Testis (tissue), 3 donors: Measurements from ENCODE around the gene TERB2. TPM values are rescaled to one million over a fixed set of nuclear protein-coding genes. Genes with fewer than 3 reads are reported as not detected.
"Not testable (repeated sequence)": the region's sequence is repeated elsewhere in the genome, so short reads cannot be mapped to it uniquely, and the experiment has no call there.

Experiments used
- DNase-seq: peaks from one replicate; pipeline ENCODE4 v3.0.0-alpha.2; 2019
- H3K27ac ChIP-seq, 2 donors: fragments of 200-600 bp; sonication (generic); one replicate each; pipeline ENCODE4 v1.5.1; 2019
- H3K27me3 ChIP-seq: fragments of 200-600 bp; sonication (generic); one replicate; pipeline ENCODE4 v1.5.1; 2019
- H3K36me3 ChIP-seq: fragments of 200-600 bp; sonication (generic); one replicate; pipeline ENCODE4 v1.5.1; 2017; ENCODE audit warnings: low read depth; ENCODE audit errors: missing control alignments
- H3K4me1 ChIP-seq: fragments of 200-600 bp; sonication (generic); one replicate; pipeline ENCODE4 v1.5.1; 2019
- H3K4me3 ChIP-seq, 2 donors: fragments of 200-600 bp; sonication (generic); one replicate each; pipeline ENCODE4 v1.5.1; 2017 to 2019
- H3K9me3 ChIP-seq: fragments of 200-600 bp; sonication (generic); one replicate; pipeline ENCODE4 v1.5.1; 2017
- POLR2A ChIP-seq: fragments of 450-650 bp; IDR thresholded peaks from one replicate; pipeline ENCODE4 v1.6.1; 2017; ENCODE audit warnings: antibody characterized with exemption, mild to moderate bottlenecking, moderate library complexity
- WGBS, 2 donors: methylation state at CpG; one replicate each; pipeline ENCODE4 v1.1.5; 2018; 5-methylcytosine and 5-hydroxymethylcytosine counted together
- intact Hi-C: fragments of 100-400 bp; cut with DNase I; formaldehyde crosslinking; loops from one replicate; pipeline ENCODE4 v1.15.1; 2023; ENCODE audit warnings: low total_unique reads
- polyA plus RNA-seq: library from polyadenylated mRNA; stranded (reverse); fragments of 350-450 nt; fragmentation: Illumina TruSeq; extraction: RNeasy Lipid Tissue Mini Kit (QIAGEN cat#74804); gene quantifications from one replicate; pipeline ENCODE4 v1.2.3, GENCODE V29; 2014; ENCODE audit warnings: low read depth, low replicate concordance; ENCODE audit not compliant: insufficient read depth
- total RNA-seq, 2 donors: library from RNA; depleted of rRNA; stranded (reverse); fragments of >200 nt; gene quantifications; one replicate each; pipeline ENCODE4 v1.2.3, GENCODE V29; 2016
- TF ChIP-seq, protein P1 (sequence below), 3 experiments: fragments of 450-650 bp in 2 of 3; fragments of 200-600 bp in 1 of 3; sonication (generic) in 1 of 3; IDR thresholded peaks; one replicate each; pipeline ENCODE4 v1.5.1; 2016 to 2019; ENCODE audit warnings: antibody characterized with exemption in 3 of 3, mild to moderate bottlenecking in 2 of 3, moderate library complexity in 1 of 3

Gene TERB2
- total and polyA plus RNA-seq, 3 donors from 2014 or later = 10.3 to 50.1 (median 11.8) TPM

GRCh38 chr15:44918136-44918535, 38.4 kb upstream of the TERB2 start:
- H3K4me1 ChIP-seq = no peaks in the 10 kb centered on the region
- 46 to 55% methylated on average over 1 of the region's 1 CpG for WGBS, 2 donors
- DNase-seq = no peak
- no peaks in the 10 kb centered on the region for H3K27me3 ChIP-seq
- no peak overlapping the region for H3K27ac ChIP-seq
- no peaks in the 10 kb centered on the region for H3K9me3 ChIP-seq
- no peaks in the 10 kb centered on the region for H3K36me3 ChIP-seq
- intact Hi-C loops = no loop called here
- no peak overlapping the region for H3K4me3 ChIP-seq
- TF ChIP-seq POLR2A = no peak
- TF ChIP-seq, protein P1, sequence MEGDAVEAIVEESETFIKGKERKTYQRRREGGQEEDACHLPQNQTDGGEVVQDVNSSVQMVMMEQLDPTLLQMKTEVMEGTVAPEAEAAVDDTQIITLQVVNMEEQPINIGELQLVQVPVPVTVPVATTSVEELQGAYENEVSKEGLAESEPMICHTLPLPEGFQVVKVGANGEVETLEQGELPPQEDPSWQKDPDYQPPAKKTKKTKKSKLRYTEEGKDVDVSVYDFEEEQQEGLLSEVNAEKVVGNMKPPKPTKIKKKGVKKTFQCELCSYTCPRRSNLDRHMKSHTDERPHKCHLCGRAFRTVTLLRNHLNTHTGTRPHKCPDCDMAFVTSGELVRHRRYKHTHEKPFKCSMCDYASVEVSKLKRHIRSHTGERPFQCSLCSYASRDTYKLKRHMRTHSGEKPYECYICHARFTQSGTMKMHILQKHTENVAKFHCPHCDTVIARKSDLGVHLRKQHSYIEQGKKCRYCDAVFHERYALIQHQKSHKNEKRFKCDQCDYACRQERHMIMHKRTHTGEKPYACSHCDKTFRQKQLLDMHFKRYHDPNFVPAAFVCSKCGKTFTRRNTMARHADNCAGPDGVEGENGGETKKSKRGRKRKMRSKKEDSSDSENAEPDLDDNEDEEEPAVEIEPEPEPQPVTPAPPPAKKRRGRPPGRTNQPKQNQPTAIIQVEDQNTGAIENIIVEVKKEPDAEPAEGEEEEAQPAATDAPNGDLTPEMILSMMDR (IDR thresholded peaks at IDR 0.05) = no peak

- intact Hi-C loops, DNase-seq, H3K27ac ChIP-seq, H3K36me3 ChIP-seq, H3K27me3 ChIP-seq, H3K4me3 ChIP-seq, H3K4me1 ChIP-seq, H3K9me3 ChIP-seq: not testable (repeated sequence)
- 44 to 61% methylated on average over 1 of the region's 1 CpG for WGBS, 2 donors
Observed at GRCh38 chr15:44928658-44929057, 27.8 kb upstream of the TERB2 start.

DNA sequence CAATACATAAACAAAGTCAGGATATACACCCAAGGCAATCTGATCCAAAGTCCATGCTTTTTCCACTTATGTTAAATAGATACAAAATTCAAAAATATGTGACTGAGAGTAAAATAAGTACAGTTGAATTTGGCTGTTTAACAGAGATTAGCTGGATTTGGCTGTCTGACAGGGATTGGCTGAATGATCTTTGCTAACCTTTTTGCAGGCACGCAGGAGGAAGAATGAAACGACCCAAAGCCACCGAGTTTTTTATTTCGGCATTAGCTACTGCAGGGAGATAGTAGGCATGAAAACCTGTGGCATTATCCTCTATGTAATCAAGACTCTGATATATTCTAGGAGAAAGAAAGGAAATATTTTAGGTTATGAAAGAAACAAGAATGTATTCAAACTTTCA, 26.2 kb upstream of the TERB2 start:
- H3K27ac ChIP-seq, H3K4me1 ChIP-seq, H3K27me3 ChIP-seq, H3K9me3 ChIP-seq, H3K4me3 ChIP-seq, DNase-seq, intact Hi-C loops, H3K36me3 ChIP-seq: not testable (repeated sequence)
- 41 to 46% methylated on average over 4 of the region's 4 CpGs for WGBS, 2 donors

- H3K4me1 ChIP-seq, H3K4me3 ChIP-seq, H3K27me3 ChIP-seq, H3K36me3 ChIP-seq, DNase-seq, intact Hi-C loops, H3K9me3 ChIP-seq, H3K27ac ChIP-seq: not testable (repeated sequence)
- 25 to 30% methylated on average over 3 of the region's 3 CpGs for WGBS, 2 donors
Observed at GRCh38 chr15:44958302-44958701, 1.8 kb downstream of the TERB2 start.

- no peaks in the 10 kb centered on the region for H3K4me1 ChIP-seq
- no peaks in the 10 kb centered on the region for H3K27me3 ChIP-seq
- no peak for DNase-seq
- 67 to 86% methylated on average over 4 of the region's 4 CpGs for WGBS, 2 donors
- H3K9me3 ChIP-seq = no peaks in the 10 kb centered on the region
- TF ChIP-seq POLR2A = no peak
- TF ChIP-seq, protein P1 (IDR thresholded peaks at IDR 0.05) = no peak
- H3K4me3 ChIP-seq = no peak overlapping the region
- H3K36me3 ChIP-seq = no peaks in the 10 kb centered on the region
- no peak overlapping the region for H3K27ac ChIP-seq
- intact Hi-C loops = no loop called here
Observed at GRCh38 chr15:44968475-44968874, 12.0 kb downstream of the TERB2 start.

- Histone ChIP-seq H3K27me3 (no peaks in the 10 kb centered on the region), H3K4me3 (no peak overlapping the region), H3K27ac (no peak overlapping the region), H3K9me3 (no peaks in the 10 kb centered on the region), H3K4me1 (no peaks in the 10 kb centered on the region), H3K36me3 (no peaks in the 10 kb centered on the region)
- WGBS, 2 donors = 82 to 84% methylated on average over 6 of the region's 6 CpGs
- intact Hi-C loops = no loop called here
- no peak for DNase-seq
- TF ChIP-seq, protein P1 (IDR thresholded peaks at IDR 0.05) = no peak
- TF ChIP-seq POLR2A = no peak
Observed at GRCh38 chr15:44971036-44971435, 14.5 kb downstream of the TERB2 start.

DNA sequence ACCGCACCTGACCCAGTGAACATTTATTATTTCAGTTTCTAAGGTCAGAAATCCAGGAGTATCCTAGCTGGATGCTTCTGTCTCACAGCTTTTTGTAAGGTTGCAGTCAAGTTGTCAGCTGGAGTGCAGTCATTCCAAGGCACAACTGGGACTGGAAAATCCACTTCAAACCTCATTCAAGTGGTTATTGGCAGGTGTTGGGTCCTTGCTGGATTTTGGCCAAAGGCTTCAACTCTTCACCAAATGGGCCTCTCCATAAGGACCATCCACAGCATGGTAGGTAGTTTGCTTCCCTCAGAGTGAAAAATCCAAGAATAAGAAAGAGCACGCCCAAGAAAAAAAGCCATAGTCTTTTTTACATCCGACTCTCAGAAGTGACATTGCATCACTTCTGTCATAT, 19.7 kb downstream of the TERB2 start:
- H3K9me3 ChIP-seq, H3K27me3 ChIP-seq, intact Hi-C loops, H3K36me3 ChIP-seq, H3K4me1 ChIP-seq, DNase-seq, H3K4me3 ChIP-seq, H3K27ac ChIP-seq: not testable (repeated sequence)
- whole genome bisulfite sequencing, 2 donors = 86 to 93% methylated on average over 3 of the region's 3 CpGs

GRCh38 chr15:44977781-44978180, 21.3 kb downstream of the TERB2 start:
- 54 to 61% methylated on average over 2 of the region's 2 CpGs for WGBS, 2 donors
- intact Hi-C loops = not testable (repeated sequence)

DNA sequence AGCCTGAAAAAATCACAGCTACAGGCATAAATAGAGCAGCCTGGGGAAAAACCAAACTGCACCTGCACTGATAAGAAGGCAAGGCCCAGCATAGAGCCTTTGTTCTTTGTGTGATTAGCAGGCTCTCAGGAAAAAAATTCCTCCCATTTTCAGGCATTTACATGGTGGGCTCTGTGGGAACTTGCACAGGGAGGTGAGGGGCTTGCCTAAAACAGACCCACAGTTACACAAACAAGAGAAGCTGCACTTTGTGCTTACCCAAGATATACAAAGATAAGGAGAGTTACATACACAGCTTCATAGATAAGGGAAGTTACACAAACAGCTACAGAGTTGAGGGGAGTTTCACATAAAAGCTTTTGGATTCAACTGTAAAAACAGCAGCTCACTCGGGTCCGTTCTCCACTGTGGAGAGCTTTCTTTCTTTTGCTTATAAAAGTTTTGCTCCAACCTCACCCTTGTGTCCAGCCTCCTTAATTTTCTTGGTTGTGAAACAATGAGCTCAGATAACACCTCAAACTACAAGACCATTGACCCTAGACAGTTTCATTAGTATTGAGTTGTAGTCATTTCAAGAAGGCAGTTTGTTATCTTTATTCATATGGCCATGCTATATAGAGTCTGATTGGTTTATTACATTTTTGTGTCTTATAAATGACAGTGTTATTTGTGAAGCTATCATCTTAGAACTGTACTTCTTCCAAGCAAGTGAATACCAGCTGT, 23.3 kb downstream of the TERB2 start:
- 53 to 77% methylated on average over 2 of the region's 2 CpGs for WGBS, 2 donors
- H3K9me3 ChIP-seq = not testable (repeated sequence)
- peak overlapping the region; percentile 51 to 55 for H3K27ac ChIP-seq

More at GRCh38 chr15:44977781-44978180, 21.3 kb downstream of the TERB2 start:
- not testable (repeated sequence) for H3K36me3 ChIP-seq, H3K27ac ChIP-seq, H3K4me1 ChIP-seq, H3K4me3 ChIP-seq, H3K27me3 ChIP-seq, DNase-seq, H3K9me3 ChIP-seq

More for the DNA sequence above, 23.3 kb downstream of the TERB2 start:
- DNase-seq, intact Hi-C loops, H3K4me1 ChIP-seq, H3K4me3 ChIP-seq, H3K27me3 ChIP-seq, H3K36me3 ChIP-seq: not testable (repeated sequence)
